Endodermal cell (in vitro differentiated cells): Measurements from ENCODE around the gene SMARCE1. TPM values are rescaled to one million over a fixed set of nuclear protein-coding genes. Genes with fewer than 3 reads are reported as not detected.

Experiments used
- DNase-seq: peaks from one replicate; pipeline ENCODE4 v3.0.0-alpha.2; 2017
- H3K27ac ChIP-seq: 2 replicates; pipeline ENCODE4 v1.5.1; 2013; ENCODE audit warnings: mild to moderate bottlenecking, low read depth, low read length, moderate library complexity
- H3K27me3 ChIP-seq: 2 replicates; pipeline ENCODE4 v1.6.1; 2013; ENCODE audit warnings: mild to moderate bottlenecking, low read length, moderate library complexity; ENCODE audit not compliant: insufficient read depth, control insufficient read depth, poor library complexity, severe bottlenecking
- H3K36me3 ChIP-seq: 2 replicates; pipeline ENCODE4 v1.7.0; 2013; ENCODE audit warnings: mild to moderate bottlenecking, low read length, moderate library complexity; ENCODE audit not compliant: control insufficient read depth, insufficient read depth
- H3K4me1 ChIP-seq: one replicate; pipeline ENCODE4 v1.7.0; 2013; ENCODE audit warnings: low read length; ENCODE audit not compliant: control insufficient read depth, insufficient read depth
- H3K4me3 ChIP-seq: 2 replicates; pipeline ENCODE4 v1.5.1; 2013; ENCODE audit warnings: mild to moderate bottlenecking, low read length, moderate library complexity
- H3K9ac ChIP-seq: 2 replicates; pipeline ENCODE4 v1.6.1; 2013; ENCODE audit warnings: mild to moderate bottlenecking, low read length, moderate library complexity; ENCODE audit not compliant: poor library complexity, severe bottlenecking; ENCODE audit errors: extremely low read depth
- H3K9me3 ChIP-seq: 2 replicates; pipeline ENCODE4 v1.6.1; 2013; ENCODE audit warnings: mild to moderate bottlenecking, low read length, moderate library complexity; ENCODE audit not compliant: control insufficient read depth
- H3K27ac Mint-ChIP-seq: 2 replicates; pipeline ENCODE4 v1.8.0; 2020; ENCODE audit warnings: mixed read lengths
- H3K27me3 Mint-ChIP-seq: 2 replicates; pipeline ENCODE4 v1.8.0; 2021; ENCODE audit warnings: mild to moderate bottlenecking, mixed read lengths; ENCODE audit not compliant: insufficient read depth
- H3K36me3 Mint-ChIP-seq: 2 replicates; pipeline ENCODE4 v1.8.0; 2020; ENCODE audit warnings: low read depth, mixed read lengths
- H3K4me1 Mint-ChIP-seq: 2 replicates; pipeline ENCODE4 v1.8.0; 2020; ENCODE audit warnings: mixed read lengths
- H3K4me3 Mint-ChIP-seq: 2 replicates; pipeline ENCODE4 v1.8.0; 2020; ENCODE audit warnings: mild to moderate bottlenecking, moderate library complexity, mixed read lengths
- H3K9me3 Mint-ChIP-seq: 2 replicates; pipeline ENCODE4 v1.8.0; 2020; ENCODE audit warnings: mild to moderate bottlenecking, mixed read lengths
- CTCF ChIP-seq: fragments of 200-600 bp; sonication (generic); conservative IDR thresholded peaks from 2 replicates; pipeline ENCODE4 v1.5.0; 2021; ENCODE audit warnings: antibody characterized with exemption, mild to moderate bottlenecking
- WGBS, 2 experiments: methylation state at CpG; one replicate each; pipeline versions ENCODE4 v1.1.5 to v1.1.7; 2013; ENCODE audit warnings: missing lambda C conversion rate in 2 of 2, mixed read lengths in 1 of 2; ENCODE audit not compliant: insufficient coverage in 1 of 2, insufficient read length in 1 of 2; 5-methylcytosine and 5-hydroxymethylcytosine counted together
- total RNA-seq, 2 donors: library from RNA; stranded (reverse); fragmentation: NEBNext Ultra II Directional in 1 of 2; extraction: Animal tissue kit (Norgen Biotek cat#: 25700) in 1 of 2; gene quantifications; 2 replicates in 1 of 2; 3 replicates in 1 of 2; pipeline ENCODE4 v1.2.1, GENCODE V29; 2021

SMARCE1 gene
- total RNA-seq, 2 donors from 2014 or later: 156 to 191 TPM

DNA sequence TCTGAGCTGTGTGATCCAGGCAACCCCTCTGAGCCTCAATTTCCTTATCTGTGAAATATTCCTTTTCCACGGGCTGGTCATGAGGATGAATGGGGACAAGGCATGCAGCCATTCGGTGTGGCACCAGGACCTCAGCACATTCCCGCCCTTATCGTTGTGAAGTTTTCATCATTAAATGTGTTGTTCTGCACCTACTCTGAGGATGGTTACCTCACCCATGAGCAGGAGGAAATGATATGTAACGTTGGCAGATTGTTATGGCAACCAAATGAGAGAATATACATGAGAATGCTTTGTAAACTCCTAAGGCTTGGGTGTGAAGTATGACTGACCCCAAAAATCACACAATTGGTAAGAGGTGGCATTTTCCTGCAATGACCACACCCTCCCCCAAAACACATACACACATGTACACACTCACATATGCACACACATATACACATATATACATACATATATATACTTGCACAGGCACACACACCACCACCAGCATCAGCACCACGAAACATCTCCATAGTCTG, 39.5 kb downstream of the SMARCE1 start:
- H3K27me3 ChIP-seq: no peaks in the 10 kb centered on the region
- peaks cover 2% of the 10 kb centered on the region for H3K4me1 Mint-ChIP-seq
- no peaks in the 10 kb centered on the region for H3K27me3 Mint-ChIP-seq
- 89 to 90% methylated on average over 5 to 6 of the region's 6 CpGs for WGBS, 2 experiments
- no peak overlapping the region for H3K27ac ChIP-seq
- no peak overlapping the region for H3K4me3 Mint-ChIP-seq
- H3K9ac ChIP-seq: no peak overlapping the region
- H3K27ac Mint-ChIP-seq: no peak overlapping the region
- H3K4me3 ChIP-seq: no peak overlapping the region
- H3K4me1 ChIP-seq: no peaks in the 10 kb centered on the region
- no peak for TF ChIP-seq CTCF
- no peaks in the 10 kb centered on the region for H3K36me3 ChIP-seq
- DNase-seq: no peak
- no peaks in the 10 kb centered on the region for H3K9me3 ChIP-seq
- H3K9me3 Mint-ChIP-seq: no peaks in the 10 kb centered on the region
- no peaks in the 10 kb centered on the region for H3K36me3 Mint-ChIP-seq

DNA sequence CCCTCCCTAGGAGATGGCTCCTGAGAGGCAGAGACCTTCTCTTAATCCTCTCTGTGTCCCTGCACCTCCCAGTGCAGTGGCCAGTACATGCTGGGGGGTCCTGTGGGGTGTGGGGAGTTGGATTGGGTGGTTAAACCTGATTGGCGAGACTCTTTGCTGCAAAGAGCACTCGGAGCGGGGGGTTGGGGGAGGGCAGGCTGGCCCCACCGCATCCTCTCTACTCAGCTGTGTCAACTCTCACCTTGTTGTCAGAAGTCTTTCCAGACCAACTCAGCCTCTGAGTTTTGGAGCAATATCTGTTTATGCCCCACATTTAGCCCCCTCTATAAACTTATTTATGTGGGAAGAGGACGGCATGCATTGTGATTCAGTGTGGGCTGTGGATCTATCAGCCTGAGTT, 40.0 kb downstream of the SMARCE1 start:
- H3K9me3 ChIP-seq: no peaks in the 10 kb centered on the region
- TF ChIP-seq CTCF: no peak
- H3K9ac ChIP-seq: no peak overlapping the region
- no peak for DNase-seq
- H3K9me3 Mint-ChIP-seq: no peaks in the 10 kb centered on the region
- no peaks in the 10 kb centered on the region for H3K27me3 ChIP-seq
- no peak overlapping the region for H3K4me3 Mint-ChIP-seq
- H3K36me3 Mint-ChIP-seq: no peaks in the 10 kb centered on the region
- H3K4me1 ChIP-seq: no peaks in the 10 kb centered on the region
- peaks cover 2% of the 10 kb centered on the region for H3K4me1 Mint-ChIP-seq
- no peaks in the 10 kb centered on the region for H3K36me3 ChIP-seq
- no peak overlapping the region for H3K27ac Mint-ChIP-seq
- WGBS, 2 experiments: 91% methylated on average over 4 to 5 of the region's 5 CpGs
- H3K4me3 ChIP-seq: no peak overlapping the region
- H3K27me3 Mint-ChIP-seq: no peaks in the 10 kb centered on the region
- no peak overlapping the region for H3K27ac ChIP-seq

DNA sequence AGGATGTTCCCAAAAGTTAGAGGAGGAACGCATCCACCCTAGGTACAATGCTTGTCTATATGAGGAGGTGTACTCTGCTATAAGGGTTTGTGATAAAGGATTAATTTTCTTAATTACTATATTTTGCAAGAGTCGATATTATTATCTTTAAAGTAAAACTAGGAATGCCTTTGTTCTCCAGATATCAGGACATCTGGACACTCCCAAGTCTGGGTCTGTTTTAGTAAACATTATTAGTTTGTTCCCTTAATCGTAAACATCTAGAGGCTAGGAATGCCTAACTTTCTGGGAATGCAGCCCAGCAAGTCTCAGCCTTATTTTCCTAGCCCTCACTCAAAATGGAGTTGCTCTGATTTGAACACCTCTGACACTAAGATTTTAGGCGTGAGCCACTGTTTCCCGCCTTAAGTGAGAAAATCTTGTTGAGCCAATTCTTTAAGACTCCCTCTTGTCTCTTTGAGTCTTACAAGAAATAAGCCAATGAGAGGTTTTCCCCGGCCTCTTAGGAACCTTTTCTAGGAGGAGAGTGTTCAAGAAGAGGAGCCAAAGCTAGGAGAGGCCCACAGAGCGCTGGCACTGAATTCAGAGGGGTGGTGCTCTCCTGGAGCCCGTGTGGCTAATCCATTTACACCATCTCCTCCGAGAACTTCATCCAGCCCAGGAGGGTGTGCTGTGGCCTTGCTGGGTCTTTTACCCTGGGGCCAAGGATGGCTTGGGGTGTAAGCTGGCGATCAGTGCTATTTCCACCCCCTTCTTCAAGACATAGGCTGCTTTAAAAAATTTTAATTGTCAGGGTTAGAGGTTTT, 40.9 kb downstream of the SMARCE1 start:
- H3K9me3 ChIP-seq: no peaks in the 10 kb centered on the region
- Mint-ChIP-seq H3K9me3 (no peaks in the 10 kb centered on the region), H3K27me3 (no peaks in the 10 kb centered on the region), H3K27ac (no peak overlapping the region), H3K36me3 (no peaks in the 10 kb centered on the region), H3K4me3 (no peak overlapping the region), H3K4me1 (no peaks in the 10 kb centered on the region)
- no peak for TF ChIP-seq CTCF
- WGBS, 2 experiments: 67 to 83% methylated on average over 4 to 10 of the region's 10 CpGs
- no peaks in the 10 kb centered on the region for H3K4me1 ChIP-seq
- H3K4me3 ChIP-seq: no peak overlapping the region
- no peaks in the 10 kb centered on the region for H3K36me3 ChIP-seq
- no peak overlapping the region for H3K9ac ChIP-seq
- no peak overlapping the region for H3K27ac ChIP-seq
- no peaks in the 10 kb centered on the region for H3K27me3 ChIP-seq
- DNase-seq: no peak
